Measurements from ENCODE around the gene NEK10.

The NEK10 gene

GRCh38 chr3:27138562-27138961 lies 230.6 kb downstream of the NEK10 start:
- H3K9me3 ChIP-seq (ENCODE audit: insufficient read depth, low read depth, low read length): peaks cover 5% of the 10 kb centered on the region; the same call in 1 of the 2 replicates
- H4K20me1 ChIP-seq (ENCODE audit: insufficient read depth, low read length, poor library complexity, severe bottlenecking): no peaks in the 10 kb centered on the region
- no peaks in the 10 kb centered on the region for H3K36me3 ChIP-seq (ENCODE audit: insufficient read depth, low read length)
- no peak overlapping the region for H2AFZ ChIP-seq (ENCODE audit: low read length)
- H3K4me2 ChIP-seq (ENCODE audit: low read depth, low read length, poor library complexity, severe bottlenecking): no peak overlapping the region
- no peaks in the 10 kb centered on the region for H3F3A ChIP-seq (ENCODE audit: low read depth)
- no peak overlapping the region for H3K4me3 ChIP-seq (ENCODE audit: low read length, poor library complexity, severe bottlenecking)
- H3K4me1 ChIP-seq (ENCODE audit: insufficient read depth, low read length, poor library complexity, severe bottlenecking): no peaks in the 10 kb centered on the region
- H3K79me2 ChIP-seq (ENCODE audit: insufficient read depth, low read length): no peaks in the 10 kb centered on the region
- no peak overlapping the region for H3K9ac ChIP-seq (ENCODE audit: low read depth, low read length, poor library complexity, severe bottlenecking)
- H3K9me2 ChIP-seq (replicated peaks; ENCODE audit: low read depth, low read length): no peaks in the 10 kb centered on the region
- H3K27me3 ChIP-seq (ENCODE audit: insufficient read depth, low read length, poor library complexity, severe bottlenecking): no peaks in the 10 kb centered on the region
- TF ChIP-seq EZH2phosphoT487 (IDR thresholded peaks at IDR 0.05; ENCODE audit: borderline replicate concordance) (no peak), CTCF (conservative IDR thresholded peaks at IDR 0.05; ENCODE audit: low read length) (no peak)

- H4K20me1 ChIP-seq (ENCODE audit: insufficient read depth, low read length, poor library complexity, severe bottlenecking): no peaks in the 10 kb centered on the region
- no peak overlapping the region for H3K9ac ChIP-seq (ENCODE audit: low read depth, low read length, poor library complexity, severe bottlenecking)
- H3K4me1 ChIP-seq (ENCODE audit: insufficient read depth, low read length, poor library complexity, severe bottlenecking): no peaks in the 10 kb centered on the region
- no peak overlapping the region for H3K4me2 ChIP-seq (ENCODE audit: low read depth, low read length, poor library complexity, severe bottlenecking)
- TF ChIP-seq EZH2phosphoT487 (IDR thresholded peaks at IDR 0.05; ENCODE audit: borderline replicate concordance) (no peak), CTCF (conservative IDR thresholded peaks at IDR 0.05; ENCODE audit: low read length) (no peak)
- H3K9me2 ChIP-seq (replicated peaks; ENCODE audit: low read depth, low read length): no peaks in the 10 kb centered on the region
- H3K36me3 ChIP-seq (ENCODE audit: insufficient read depth, low read length): no peaks in the 10 kb centered on the region
- H2AFZ ChIP-seq (ENCODE audit: low read length): no peak overlapping the region
- H3K27me3 ChIP-seq (ENCODE audit: insufficient read depth, low read length, poor library complexity, severe bottlenecking): no peaks in the 10 kb centered on the region
- no peak overlapping the region for H3K4me3 ChIP-seq (ENCODE audit: low read length, poor library complexity, severe bottlenecking)
- peaks cover 5% of the 10 kb centered on the region; the same call in 1 of the 2 replicates for H3K9me3 ChIP-seq (ENCODE audit: insufficient read depth, low read depth, low read length)
- no peaks in the 10 kb centered on the region for H3F3A ChIP-seq (ENCODE audit: low read depth)
- no peaks in the 10 kb centered on the region for H3K79me2 ChIP-seq (ENCODE audit: insufficient read depth, low read length)
These were observed 231.2 kb downstream of the NEK10 start for GRCh38 chr3:27138005-27138404.

GRCh38 chr3:27134171-27134796 lies 234.9 kb downstream of the NEK10 start:
- TF ChIP-seq CTCF (conservative IDR thresholded peaks at IDR 0.05; ENCODE audit: low read length) (peak; percentile 87), EZH2phosphoT487 (IDR thresholded peaks at IDR 0.05; ENCODE audit: borderline replicate concordance) (no peak)
- Histone ChIP-seq H3K4me1 (ENCODE audit: insufficient read depth, low read length, poor library complexity, severe bottlenecking) (no peaks in the 10 kb centered on the region), H3K9me3 (ENCODE audit: insufficient read depth, low read depth, low read length) (no peaks in the 10 kb centered on the region), H3K27me3 (ENCODE audit: insufficient read depth, low read length, poor library complexity, severe bottlenecking) (no peaks in the 10 kb centered on the region), H3K9me2 (replicated peaks; ENCODE audit: low read depth, low read length) (no peaks in the 10 kb centered on the region), H3K9ac (ENCODE audit: low read depth, low read length, poor library complexity, severe bottlenecking) (no peak overlapping the region), H2AFZ (ENCODE audit: low read length) (no peak overlapping the region), H3K36me3 (ENCODE audit: insufficient read depth, low read length) (no peaks in the 10 kb centered on the region), H3K4me3 (ENCODE audit: low read length, poor library complexity, severe bottlenecking) (no peak overlapping the region), H4K20me1 (ENCODE audit: insufficient read depth, low read length, poor library complexity, severe bottlenecking) (no peaks in the 10 kb centered on the region), H3K4me2 (ENCODE audit: low read depth, low read length, poor library complexity, severe bottlenecking) (no peak overlapping the region), H3F3A (ENCODE audit: low read depth) (no peaks in the 10 kb centered on the region), H3K79me2 (ENCODE audit: insufficient read depth, low read length) (no peaks in the 10 kb centered on the region)

Data from Loucy (cell line).